ENCODE measurements around the gene TMEM40. TPM values are rescaled to one million over a fixed set of nuclear protein-coding genes. Genes with fewer than 3 reads are reported as not detected.

The TMEM40 gene
- total RNA-seq, 4 donors from 2014 or later = not detected

- H3K27me3 ChIP-seq = peaks cover 13% of the 10 kb centered on the region
- no peak for DNase-seq
- peaks cover 0 to 12% (median 9%) of the 10 kb centered on the region in 4 donors for H3K4me1 ChIP-seq
- H3K9me3 ChIP-seq = no peaks in the 10 kb centered on the region
- no peaks in the 10 kb centered on the region for H3K36me3 ChIP-seq
- 47 to 66% methylated on average over 3 to 8 of the region's 8 CpGs for WGBS, 2 donors (ENCODE audit: low coverage in 1 of 2)
- no peak overlapping the region for H3K4me3 ChIP-seq
- H3K27ac ChIP-seq = peak overlapping the region in 3 of 4 donors; percentile 19 to 91 (median 86)
- TF ChIP-seq POLR2AphosphoS5 (IDR thresholded peaks at IDR 0.05) (no peak), CTCF (IDR thresholded peaks at IDR 0.05) (no peak), POLR2A (IDR thresholded peaks at IDR 0.05) (no peak), EP300 (IDR thresholded peaks at IDR 0.05; ENCODE audit: low read depth) (no peak)
- in situ Hi-C loops (cut with MboI; ENCODE audit: low pct_ligation_motif_present in 1 of 4, low pct_unique_long_range_greater_than_20kb in 1 of 4, low sequenced_read_pairs in 3 of 4) (no loop called here), intact Hi-C loops (cut with DNase I; ENCODE audit: low total_unique reads) (no loop called here)
Observed at GRCh38 chr3:12797892-12798558, 39.0 kb upstream of the TMEM40 start.

DNA sequence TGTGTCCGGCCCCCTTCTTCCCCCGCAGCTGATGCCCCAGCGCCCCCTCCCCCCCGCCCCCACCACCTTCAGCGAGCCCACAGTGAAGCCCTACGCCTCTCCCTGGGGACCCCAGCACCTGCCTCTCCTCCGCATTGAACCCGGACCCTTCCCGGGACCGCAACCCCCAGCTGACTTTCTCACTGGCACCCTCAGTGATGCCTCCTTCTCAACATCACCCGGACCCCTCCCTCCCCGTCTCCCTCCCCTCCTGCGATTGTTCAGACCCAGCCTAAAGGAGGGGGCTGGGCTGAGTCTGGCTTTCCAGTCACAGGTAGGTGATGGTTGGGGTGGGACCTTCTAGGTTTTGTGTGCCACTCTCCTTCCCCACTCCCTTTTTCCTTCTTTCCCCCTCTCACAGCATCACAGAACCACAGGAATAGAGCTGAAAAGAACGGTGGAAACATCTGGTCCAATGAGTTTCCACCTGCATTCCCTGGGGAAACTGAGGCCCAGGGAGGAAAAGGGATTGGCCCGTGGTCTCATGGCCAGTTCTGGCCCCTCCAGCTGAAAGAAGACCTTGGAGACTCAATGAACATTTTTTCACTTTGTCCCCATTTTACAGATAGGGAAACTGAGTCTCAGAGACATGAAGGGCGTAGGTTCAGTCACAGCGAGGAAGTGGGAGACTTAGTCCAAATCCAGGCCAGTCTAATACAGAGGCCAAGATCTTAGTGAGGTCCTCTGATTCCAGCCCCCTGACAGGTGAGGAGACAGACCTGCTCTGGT is 38.2 kb upstream of the TMEM40 start:
- intact Hi-C loops (cut with DNase I; ENCODE audit: low total_unique reads) = no loop called here
- 54 to 100% methylated on average over 1 to 17 of the region's 17 CpGs for WGBS, 2 donors (ENCODE audit: low coverage in 1 of 2)
- Histone ChIP-seq H3K27me3 (peaks cover 13% of the 10 kb centered on the region), H3K36me3 (no peaks in the 10 kb centered on the region), H3K4me3 (peak overlapping the region; percentile 44 to 61 (median 48)), H3K9me3 (no peaks in the 10 kb centered on the region), H3K4me1 (peaks cover 0 to 12% (median 9%) of the 10 kb centered on the region in 4 donors), H3K27ac (peak overlapping the region; percentile 76 to 91 (median 82))
- TF ChIP-seq EP300 (IDR thresholded peaks at IDR 0.05; ENCODE audit: low read depth) (no peak), POLR2AphosphoS5 (IDR thresholded peaks at IDR 0.05) (no peak), CTCF (IDR thresholded peaks at IDR 0.05) (no peak), POLR2A (IDR thresholded peaks at IDR 0.05) (no peak)
- in situ Hi-C loops (cut with MboI; ENCODE audit: low pct_ligation_motif_present in 1 of 4, low pct_unique_long_range_greater_than_20kb in 1 of 4, low sequenced_read_pairs in 3 of 4) = no loop called here
- DNase-seq = no peak

DNA sequence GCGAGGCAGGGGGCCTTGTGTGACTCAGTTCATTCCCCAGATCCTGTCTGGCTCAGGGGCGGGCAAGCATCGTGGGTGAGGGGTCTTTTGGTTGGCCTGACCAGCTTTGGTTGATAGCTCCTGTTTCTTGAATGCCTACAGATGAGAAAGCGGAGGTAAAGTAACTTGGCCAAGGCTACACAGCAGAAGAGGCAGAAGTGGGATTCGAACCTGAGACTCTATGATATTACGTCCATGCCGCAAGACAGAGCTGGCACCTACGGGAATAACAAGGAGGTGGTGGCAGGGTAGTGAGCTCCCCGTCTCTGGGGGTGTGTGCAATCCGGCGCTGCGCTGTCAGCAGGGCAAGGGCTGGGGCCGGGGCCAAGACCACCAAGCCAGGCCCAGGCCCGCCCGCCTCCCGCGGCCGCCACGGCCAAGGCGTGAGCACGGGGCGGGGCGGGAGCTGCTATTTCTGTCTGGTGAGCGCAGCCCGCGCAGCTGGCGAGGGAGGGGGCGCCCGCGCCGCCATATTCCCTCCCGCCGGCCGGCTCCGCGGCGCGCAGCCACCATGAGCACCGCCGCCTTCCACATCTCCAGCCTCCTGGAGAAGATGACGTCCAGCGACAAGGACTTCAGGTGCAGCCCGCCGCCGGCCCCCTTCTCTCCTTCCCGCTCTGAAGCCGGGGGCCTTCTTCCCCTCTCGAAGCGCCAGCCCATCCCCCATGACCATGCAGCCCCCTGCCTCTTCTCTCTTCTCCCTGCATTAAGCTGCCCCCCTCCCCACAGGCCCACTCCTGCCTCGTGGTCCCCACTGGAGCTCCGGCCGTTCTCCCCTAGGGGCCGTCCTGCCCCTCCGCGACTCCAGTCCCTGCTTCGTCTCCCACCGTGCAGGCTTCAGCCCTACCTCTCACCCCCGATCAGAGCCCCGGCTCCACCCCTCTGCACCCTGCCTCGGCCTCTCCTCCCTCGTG is 37.4 kb upstream of the TMEM40 start, which contains the start of gene CAND2:
TSS of gene CAND2 (plus strand) at position 510 of the 953 bp plus-strand sequence. CDS start at position 551, 41 bp downstream.
- TF ChIP-seq EP300 (IDR thresholded peaks at IDR 0.05; ENCODE audit: low read depth) = no peak
- TF ChIP-seq CTCF (IDR thresholded peaks at IDR 0.05) = no peak
- TF ChIP-seq POLR2A (IDR thresholded peaks at IDR 0.05) = no peak
- peak in 1 of 3 donors; percentile 56 for TF ChIP-seq POLR2AphosphoS5 (IDR thresholded peaks at IDR 0.05)
- intact Hi-C loops (cut with DNase I; ENCODE audit: low total_unique reads) (no loop called here), in situ Hi-C loops (cut with MboI; ENCODE audit: low pct_ligation_motif_present in 1 of 4, low pct_unique_long_range_greater_than_20kb in 1 of 4, low sequenced_read_pairs in 3 of 4) (no loop called here)
- DNase-seq = peak; percentile 56
- H3K27me3 ChIP-seq = peaks cover 13% of the 10 kb centered on the region
- 0 to 14% methylated on average over 3 to 60 of the region's 61 CpGs for WGBS, 2 donors (ENCODE audit: low coverage in 1 of 2)
- H3K36me3 ChIP-seq = no peaks in the 10 kb centered on the region
- H3K4me1 ChIP-seq = peaks cover 0 to 12% (median 9%) of the 10 kb centered on the region in 4 donors
- peak within 1 kb of the TSS; percentile 76 to 91 (median 82) for H3K27ac ChIP-seq
- H3K9me3 ChIP-seq = no peaks in the 10 kb centered on the region
- H3K4me3 ChIP-seq = peak within 1 kb of the TSS; percentile 44 to 61 (median 48)
